ENCODE results near the gene ACO2.

The ACO2 gene

DNA sequence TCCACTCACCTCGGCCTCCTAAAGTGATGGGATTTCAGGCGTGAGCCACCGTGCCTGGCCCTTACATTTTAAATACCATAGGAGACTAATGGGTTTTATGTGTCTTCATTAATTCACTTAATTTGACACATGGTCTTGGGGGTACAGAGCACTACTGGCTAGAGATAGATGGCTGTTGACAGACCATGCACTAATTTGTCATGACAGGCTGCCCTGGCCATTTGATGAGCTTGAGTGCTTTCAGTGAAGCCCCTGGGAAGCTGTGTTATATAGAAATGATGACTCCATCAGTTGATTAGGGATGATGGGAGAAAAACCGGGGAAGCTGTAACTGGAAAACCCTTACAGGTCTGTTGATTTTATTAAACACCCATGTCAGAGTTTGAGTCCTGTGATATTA, 7.0 kb upstream of the ACO2 start:
- Histone ChIP-seq H3K9me3 (ENCODE audit: insufficient read depth, low read depth, low read length) (no peaks in the 10 kb centered on the region), H3K27me3 (ENCODE audit: insufficient read depth, low read length) (no peaks in the 10 kb centered on the region), H3K9ac (ENCODE audit: low read depth, low read length) (no peak overlapping the region), H3K4me3 (ENCODE audit: low read length) (no peak overlapping the region), H3K27ac (ENCODE audit: low read length) (no peak overlapping the region), H3K4me1 (ENCODE audit: insufficient read depth, low read length) (no peaks in the 10 kb centered on the region), H3K36me3 (ENCODE audit: insufficient read depth, low read depth, low read length) (peaks cover 87% of the 10 kb centered on the region)

DNA sequence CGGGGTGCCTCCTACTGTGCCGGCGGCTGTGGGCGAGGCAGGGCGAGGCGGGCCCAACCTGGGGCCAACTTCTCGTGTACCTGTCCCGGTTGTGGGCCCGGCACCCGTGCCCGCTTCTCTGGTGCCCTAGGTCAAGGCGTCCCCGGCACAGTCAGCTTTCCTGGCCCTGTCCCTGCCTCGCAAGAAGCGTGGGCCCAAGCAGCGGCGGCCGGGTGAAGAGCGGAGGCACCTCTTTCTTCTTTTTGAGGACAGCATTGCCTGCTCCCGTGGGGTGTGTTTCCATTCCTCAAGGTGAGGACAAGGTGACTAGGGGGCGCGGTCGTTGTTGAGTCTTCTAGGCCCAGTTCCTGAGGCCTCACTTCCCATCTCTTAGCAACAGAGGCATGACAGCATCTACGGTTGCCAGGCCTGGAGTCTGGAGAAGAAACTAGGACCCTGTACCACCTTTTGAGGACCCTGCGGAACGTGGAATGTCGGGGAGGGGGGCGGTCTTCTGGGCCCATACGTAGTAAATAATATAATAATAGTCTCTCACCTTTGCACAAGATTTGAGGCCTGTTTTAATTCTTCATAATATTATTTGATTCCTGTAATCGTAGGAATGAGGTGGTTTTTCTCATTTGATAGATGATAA, 418 bp downstream of the ACO2 start:
- no peaks in the 10 kb centered on the region for H3K27me3 ChIP-seq (ENCODE audit: insufficient read depth, low read length)
- peak overlapping the region; percentile 99 for H3K9ac ChIP-seq (ENCODE audit: low read depth, low read length)
- H3K4me1 ChIP-seq (ENCODE audit: insufficient read depth, low read length): peaks cover 11% of the 10 kb centered on the region; the same call in 1 of the 2 replicates
- H3K9me3 ChIP-seq (ENCODE audit: insufficient read depth, low read depth, low read length): no peaks in the 10 kb centered on the region
- peaks cover 37% of the 10 kb centered on the region for H3K36me3 ChIP-seq (ENCODE audit: insufficient read depth, low read depth, low read length)
- peak overlapping the region; percentile 100 for H3K27ac ChIP-seq (ENCODE audit: low read length)
- peak overlapping the region; percentile 95 for H3K4me3 ChIP-seq (ENCODE audit: low read length)

GRCh38 chr22:41470886-41471285, 2.0 kb downstream of the ACO2 start:
- Histone ChIP-seq H3K27me3 (ENCODE audit: insufficient read depth, low read length) (no peaks in the 10 kb centered on the region), H3K36me3 (ENCODE audit: insufficient read depth, low read depth, low read length) (peaks cover 22% of the 10 kb centered on the region), H3K4me3 (ENCODE audit: low read length) (no peak overlapping the region), H3K27ac (ENCODE audit: low read length) (no peak overlapping the region), H3K9me3 (ENCODE audit: insufficient read depth, low read depth, low read length) (no peaks in the 10 kb centered on the region), H3K9ac (ENCODE audit: low read depth, low read length) (no peak overlapping the region), H3K4me1 (ENCODE audit: insufficient read depth, low read length) (peaks cover 11% of the 10 kb centered on the region; the same call in 1 of the 2 replicates)

DNA sequence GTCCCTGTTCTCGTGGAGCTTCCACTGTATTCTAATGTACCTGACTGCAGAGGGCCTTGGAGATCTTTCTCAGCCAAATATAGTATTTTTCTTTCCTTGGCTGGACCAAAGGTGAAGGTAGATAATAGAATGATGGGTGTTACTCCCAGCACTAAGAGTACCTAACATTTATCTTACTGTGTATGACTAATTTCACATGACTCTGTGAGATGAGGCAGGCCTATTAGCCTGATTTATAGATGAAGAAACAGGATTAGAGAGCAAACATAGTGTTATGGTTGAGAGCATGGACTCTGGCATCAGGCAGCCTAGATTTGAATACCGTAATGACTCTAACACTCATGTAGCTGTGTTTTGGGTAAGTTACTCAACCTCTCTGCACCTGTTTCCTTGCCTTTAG, 2.7 kb downstream of the ACO2 start:
- no peak overlapping the region for H3K9ac ChIP-seq (ENCODE audit: low read depth, low read length)
- no peak overlapping the region for H3K4me3 ChIP-seq (ENCODE audit: low read length)
- no peak overlapping the region for H3K27ac ChIP-seq (ENCODE audit: low read length)
- H3K27me3 ChIP-seq (ENCODE audit: insufficient read depth, low read length): no peaks in the 10 kb centered on the region
- H3K4me1 ChIP-seq (ENCODE audit: insufficient read depth, low read length): peaks cover 11% of the 10 kb centered on the region; the same call in 1 of the 2 replicates
- peaks cover 15% of the 10 kb centered on the region for H3K36me3 ChIP-seq (ENCODE audit: insufficient read depth, low read depth, low read length)
- no peaks in the 10 kb centered on the region for H3K9me3 ChIP-seq (ENCODE audit: insufficient read depth, low read depth, low read length)

DNA sequence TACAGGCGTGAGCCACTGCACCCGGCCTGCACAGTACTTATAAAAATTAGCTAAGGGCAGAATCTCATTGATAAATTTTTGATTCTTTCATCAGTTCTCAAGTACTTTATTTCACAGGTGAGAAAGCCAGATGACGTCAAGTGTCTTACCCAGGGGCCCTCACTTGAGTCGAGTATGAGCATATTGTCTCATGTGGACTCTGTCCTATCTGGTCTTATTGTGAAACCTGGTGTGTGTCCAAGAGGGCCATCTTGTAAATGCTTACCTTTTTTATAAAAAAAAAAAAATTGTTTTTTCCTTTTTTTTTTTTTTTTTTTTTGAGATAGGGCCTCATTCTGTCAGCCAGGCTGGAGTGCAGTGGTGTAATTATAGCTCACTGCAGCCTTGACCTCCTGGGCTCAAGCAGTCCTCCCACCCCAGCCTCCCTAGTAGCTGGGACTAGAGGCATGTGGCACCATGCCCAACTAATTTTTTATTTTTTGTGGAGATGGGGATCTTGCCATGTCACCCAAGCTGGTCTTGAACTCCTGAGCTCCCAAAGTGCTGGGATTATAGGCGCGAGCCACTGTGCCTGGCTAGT, 6.0 kb downstream of the ACO2 start:
- H3K4me3 ChIP-seq (ENCODE audit: low read length): no peak overlapping the region
- no peaks in the 10 kb centered on the region for H3K9me3 ChIP-seq (ENCODE audit: insufficient read depth, low read depth, low read length)
- no peaks in the 10 kb centered on the region for H3K36me3 ChIP-seq (ENCODE audit: insufficient read depth, low read depth, low read length)
- peaks cover 10% of the 10 kb centered on the region; the same call in 1 of the 2 replicates for H3K4me1 ChIP-seq (ENCODE audit: insufficient read depth, low read length)
- H3K9ac ChIP-seq (ENCODE audit: low read depth, low read length): no peak overlapping the region
- H3K27ac ChIP-seq (ENCODE audit: low read length): no peak overlapping the region
- no peaks in the 10 kb centered on the region for H3K27me3 ChIP-seq (ENCODE audit: insufficient read depth, low read length)

- no peak overlapping the region for H3K4me3 ChIP-seq (ENCODE audit: low read length)
- H3K27me3 ChIP-seq (ENCODE audit: insufficient read depth, low read length): no peaks in the 10 kb centered on the region
- no peaks in the 10 kb centered on the region for H3K36me3 ChIP-seq (ENCODE audit: insufficient read depth, low read depth, low read length)
- no peak overlapping the region for H3K9ac ChIP-seq (ENCODE audit: low read depth, low read length)
- H3K27ac ChIP-seq (ENCODE audit: low read length): no peak overlapping the region
- H3K4me1 ChIP-seq (ENCODE audit: insufficient read depth, low read length): peaks cover 39% of the 10 kb centered on the region
- H3K9me3 ChIP-seq (ENCODE audit: insufficient read depth, low read depth, low read length): no peaks in the 10 kb centered on the region
Observed at GRCh38 chr22:41478473-41478872, 9.6 kb downstream of the ACO2 start.

- Histone ChIP-seq H3K4me3 (ENCODE audit: low read length) (no peak overlapping the region), H3K27me3 (ENCODE audit: insufficient read depth, low read length) (no peaks in the 10 kb centered on the region), H3K9me3 (ENCODE audit: insufficient read depth, low read depth, low read length) (no peaks in the 10 kb centered on the region), H3K4me1 (ENCODE audit: insufficient read depth, low read length) (peaks cover 39% of the 10 kb centered on the region), H3K9ac (ENCODE audit: low read depth, low read length) (peak overlapping the region; percentile 8; the same call in 1 of the 2 replicates), H3K36me3 (ENCODE audit: insufficient read depth, low read depth, low read length) (no peaks in the 10 kb centered on the region), H3K27ac (ENCODE audit: low read length) (no peak overlapping the region)
Observed at GRCh38 chr22:41478891-41479521, 10.1 kb downstream of the ACO2 start.

- no peak overlapping the region for H3K27ac ChIP-seq (ENCODE audit: low read length)
Observed at GRCh38 chr22:41479671-41480396, 10.9 kb downstream of the ACO2 start.

GRCh38 chr22:41480397-41480735, 11.4 kb downstream of the ACO2 start:
- H3K4me1 ChIP-seq (ENCODE audit: insufficient read depth, low read length): peaks cover 39% of the 10 kb centered on the region
- H3K4me3 ChIP-seq (ENCODE audit: low read length): peak overlapping the region; percentile 14; the same call in 1 of the 2 replicates
- H3K9ac ChIP-seq (ENCODE audit: low read depth, low read length): peak overlapping the region; percentile 19; the same call in 1 of the 2 replicates
- H3K36me3 ChIP-seq (ENCODE audit: insufficient read depth, low read depth, low read length): no peaks in the 10 kb centered on the region
- H3K27ac ChIP-seq (ENCODE audit: low read length): no peak overlapping the region
- H3K27me3 ChIP-seq (ENCODE audit: insufficient read depth, low read length): no peaks in the 10 kb centered on the region
- H3K9me3 ChIP-seq (ENCODE audit: insufficient read depth, low read depth, low read length): no peaks in the 10 kb centered on the region

More at GRCh38 chr22:41479671-41480396, 10.9 kb downstream of the ACO2 start:
- H3K9ac ChIP-seq (ENCODE audit: low read depth, low read length): peak overlapping the region; percentile 19; the same call in 1 of the 2 replicates
- H3K4me3 ChIP-seq (ENCODE audit: low read length): peak overlapping the region; percentile 14; the same call in 1 of the 2 replicates
- peaks cover 39% of the 10 kb centered on the region for H3K4me1 ChIP-seq (ENCODE audit: insufficient read depth, low read length)
- no peaks in the 10 kb centered on the region for H3K36me3 ChIP-seq (ENCODE audit: insufficient read depth, low read depth, low read length)
- no peaks in the 10 kb centered on the region for H3K27me3 ChIP-seq (ENCODE audit: insufficient read depth, low read length)
- H3K9me3 ChIP-seq (ENCODE audit: insufficient read depth, low read depth, low read length): no peaks in the 10 kb centered on the region

GRCh38 chr22:41481131-41481830, 12.4 kb downstream of the ACO2 start:
- Histone ChIP-seq H3K27me3 (ENCODE audit: insufficient read depth, low read length) (no peaks in the 10 kb centered on the region), H3K9ac (ENCODE audit: low read depth, low read length) (peak overlapping the region; percentile 11; the same call in 1 of the 2 replicates), H3K36me3 (ENCODE audit: insufficient read depth, low read depth, low read length) (no peaks in the 10 kb centered on the region), H3K4me1 (ENCODE audit: insufficient read depth, low read length) (peaks cover 39% of the 10 kb centered on the region), H3K27ac (ENCODE audit: low read length) (peak overlapping the region; percentile 4), H3K9me3 (ENCODE audit: insufficient read depth, low read depth, low read length) (no peaks in the 10 kb centered on the region), H3K4me3 (ENCODE audit: low read length) (peak overlapping the region; percentile 43; the same call in 1 of the 2 replicates)

- Histone ChIP-seq H3K9me3 (ENCODE audit: insufficient read depth, low read depth, low read length) (no peaks in the 10 kb centered on the region), H3K4me1 (ENCODE audit: insufficient read depth, low read length) (peaks cover 39% of the 10 kb centered on the region), H3K27me3 (ENCODE audit: insufficient read depth, low read length) (no peaks in the 10 kb centered on the region), H3K27ac (ENCODE audit: low read length) (peak overlapping the region; percentile 42), H3K36me3 (ENCODE audit: insufficient read depth, low read depth, low read length) (no peaks in the 10 kb centered on the region), H3K4me3 (ENCODE audit: low read length) (peak overlapping the region; percentile 43; the same call in 1 of the 2 replicates), H3K9ac (ENCODE audit: low read depth, low read length) (peak overlapping the region; percentile 6; the same call in 1 of the 2 replicates)
Observed at GRCh38 chr22:41481925-41482318, 13.0 kb downstream of the ACO2 start.

All from iPS-20b (cell line).